Nephron progenitor cell (in vitro differentiated cells): ENCODE data around the gene PRKAG2.

ENCODE experiments used
- DNase-seq: peaks from one replicate; pipeline ENCODE4 v3.0.0; 2021
- H3K27ac Mint-ChIP-seq: 2 replicates; pipeline ENCODE4 v1.8.0; 2021; ENCODE audit warnings: mild to moderate bottlenecking, moderate library complexity, mixed read lengths
- H3K27me3 Mint-ChIP-seq: 2 replicates; pipeline ENCODE4 v1.8.0; 2021; ENCODE audit warnings: mild to moderate bottlenecking, low read depth, mixed read lengths; ENCODE audit not compliant: poor library complexity
- H3K36me3 Mint-ChIP-seq: 2 replicates; pipeline ENCODE4 v1.8.0; 2021; ENCODE audit warnings: low read depth, mixed read lengths
- H3K4me1 Mint-ChIP-seq: 2 replicates; pipeline ENCODE4 v1.8.0; 2021; ENCODE audit warnings: mixed read lengths
- H3K4me3 Mint-ChIP-seq: 2 replicates; pipeline ENCODE4 v1.8.0; 2021; ENCODE audit warnings: mild to moderate bottlenecking, moderate library complexity, mixed read lengths
- H3K9me3 Mint-ChIP-seq: 2 replicates; pipeline ENCODE4 v1.8.0; 2021; ENCODE audit warnings: mild to moderate bottlenecking, moderate library complexity, mixed read lengths
- CTCF ChIP-seq: fragments of 200-600 bp; sonication (generic); IDR thresholded peaks from 2 replicates; pipeline ENCODE4 v1.5.0; 2021; ENCODE audit warnings: antibody characterized with exemption

Gene PRKAG2

DNA sequence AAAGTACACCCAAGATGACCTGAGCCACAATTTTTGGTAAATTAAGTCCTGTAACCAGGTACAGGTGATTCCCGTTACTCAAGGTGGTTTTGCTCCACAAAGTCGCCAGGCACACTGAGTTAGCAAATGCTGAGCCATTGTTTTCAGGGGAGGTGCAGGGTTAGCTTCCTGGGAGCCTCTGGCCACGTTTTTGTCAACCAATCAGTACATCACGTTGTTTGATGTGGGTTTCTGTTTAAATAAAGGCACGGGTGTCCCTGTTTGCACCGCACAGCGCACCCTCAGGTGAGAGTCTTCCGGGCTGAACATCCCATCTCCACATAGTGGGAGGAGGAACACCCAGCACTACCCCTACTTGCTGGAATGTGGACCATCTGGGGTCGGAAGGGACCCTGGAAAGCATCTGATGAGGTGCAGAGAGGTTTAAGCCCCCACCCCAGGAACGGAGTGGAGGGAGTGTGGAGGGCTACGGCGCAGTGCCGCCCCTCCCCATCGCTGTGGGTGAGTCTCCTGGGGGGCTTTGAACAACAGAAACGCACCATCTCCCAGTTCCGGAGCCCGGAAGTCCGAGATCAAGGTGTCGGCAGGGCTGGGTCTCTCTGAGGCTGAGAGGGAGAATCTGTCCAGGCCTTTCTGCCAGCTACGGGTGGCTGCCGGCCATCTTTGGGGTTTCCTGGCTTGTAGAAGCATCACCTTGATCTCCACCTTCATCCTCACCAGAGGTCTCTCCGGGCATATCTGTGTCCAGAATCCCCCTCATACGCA is 42.5 kb downstream of the PRKAG2 start:
- Mint-ChIP-seq H3K4me1 (peaks cover 15% of the 10 kb centered on the region), H3K36me3 (no peaks in the 10 kb centered on the region), H3K27ac (no peak overlapping the region), H3K27me3 (peaks cover 69% of the 10 kb centered on the region), H3K4me3 (no peak overlapping the region), H3K9me3 (no peaks in the 10 kb centered on the region)
- TF ChIP-seq CTCF: no peak
- DNase-seq: no peak

DNA sequence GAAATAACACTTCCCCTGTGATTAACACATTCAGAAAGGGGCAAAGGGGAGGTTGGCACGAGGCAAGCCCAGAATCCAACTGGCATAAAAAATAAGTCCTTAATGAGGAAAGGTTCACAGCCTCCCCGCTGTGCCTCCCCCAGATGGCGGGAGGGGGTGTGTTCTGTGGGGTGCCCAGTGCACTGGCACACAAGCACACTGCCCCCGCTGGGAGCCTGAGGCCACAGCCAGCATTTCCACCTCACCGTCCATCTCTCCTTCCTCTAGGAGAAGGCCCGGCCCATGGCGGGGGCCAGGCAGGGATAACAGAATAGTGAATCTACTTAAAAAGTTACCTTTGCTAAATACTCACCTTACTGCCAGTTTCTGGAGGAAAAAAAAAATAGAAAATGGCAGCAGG is 43.2 kb downstream of the PRKAG2 start:
- Mint-ChIP-seq H3K27me3 (peaks cover 71% of the 10 kb centered on the region), H3K9me3 (no peaks in the 10 kb centered on the region), H3K36me3 (no peaks in the 10 kb centered on the region), H3K4me3 (no peak overlapping the region), H3K4me1 (peaks cover 15% of the 10 kb centered on the region), H3K27ac (no peak overlapping the region)
- no peak for TF ChIP-seq CTCF
- no peak for DNase-seq

GRCh38 chr7:151833213-151833651 is 43.7 kb downstream of the PRKAG2 start:
- Mint-ChIP-seq H3K27me3 (peaks cover 71% of the 10 kb centered on the region), H3K9me3 (no peaks in the 10 kb centered on the region), H3K27ac (peak overlapping the region; percentile 24), H3K36me3 (no peaks in the 10 kb centered on the region), H3K4me1 (peaks cover 15% of the 10 kb centered on the region), H3K4me3 (no peak overlapping the region)
- no peak for TF ChIP-seq CTCF
- no peak for DNase-seq

- no peak for TF ChIP-seq CTCF
- H3K36me3 Mint-ChIP-seq: no peaks in the 10 kb centered on the region
- DNase-seq: no peak
- peaks cover 67% of the 10 kb centered on the region for H3K27me3 Mint-ChIP-seq
- H3K4me3 Mint-ChIP-seq: no peak overlapping the region
- no peaks in the 10 kb centered on the region for H3K9me3 Mint-ChIP-seq
- no peak overlapping the region for H3K27ac Mint-ChIP-seq
- peaks cover 9% of the 10 kb centered on the region for H3K4me1 Mint-ChIP-seq
Measured at GRCh38 chr7:151832656-151833055, 44.3 kb downstream of the PRKAG2 start.

GRCh38 chr7:151832138-151832537 is 44.8 kb downstream of the PRKAG2 start:
- Mint-ChIP-seq H3K27ac (no peak overlapping the region), H3K4me3 (no peak overlapping the region), H3K36me3 (no peaks in the 10 kb centered on the region), H3K27me3 (peaks cover 67% of the 10 kb centered on the region), H3K4me1 (peaks cover 4% of the 10 kb centered on the region), H3K9me3 (no peaks in the 10 kb centered on the region)
- TF ChIP-seq CTCF: no peak
- no peak for DNase-seq

GRCh38 chr7:151831606-151832005 is 45.3 kb downstream of the PRKAG2 start:
- Mint-ChIP-seq H3K4me3 (no peak overlapping the region), H3K4me1 (peaks cover 3% of the 10 kb centered on the region), H3K36me3 (no peaks in the 10 kb centered on the region), H3K9me3 (no peaks in the 10 kb centered on the region), H3K27me3 (peaks cover 63% of the 10 kb centered on the region), H3K27ac (no peak overlapping the region)
- no peak for TF ChIP-seq CTCF
- DNase-seq: no peak
